HG03039 (cell line): ENCODE measurements around the gene SESN1.

ENCODE experiments used
- ATAC-seq: cut with Tn5 transposase; IDR thresholded peaks from one replicate; pipeline ENCODE4 v1.9.1; 2021; ENCODE audit warnings: mild to moderate bottlenecking, moderate library complexity; ENCODE audit not compliant: unreplicated experiment

SESN1 gene

DNA sequence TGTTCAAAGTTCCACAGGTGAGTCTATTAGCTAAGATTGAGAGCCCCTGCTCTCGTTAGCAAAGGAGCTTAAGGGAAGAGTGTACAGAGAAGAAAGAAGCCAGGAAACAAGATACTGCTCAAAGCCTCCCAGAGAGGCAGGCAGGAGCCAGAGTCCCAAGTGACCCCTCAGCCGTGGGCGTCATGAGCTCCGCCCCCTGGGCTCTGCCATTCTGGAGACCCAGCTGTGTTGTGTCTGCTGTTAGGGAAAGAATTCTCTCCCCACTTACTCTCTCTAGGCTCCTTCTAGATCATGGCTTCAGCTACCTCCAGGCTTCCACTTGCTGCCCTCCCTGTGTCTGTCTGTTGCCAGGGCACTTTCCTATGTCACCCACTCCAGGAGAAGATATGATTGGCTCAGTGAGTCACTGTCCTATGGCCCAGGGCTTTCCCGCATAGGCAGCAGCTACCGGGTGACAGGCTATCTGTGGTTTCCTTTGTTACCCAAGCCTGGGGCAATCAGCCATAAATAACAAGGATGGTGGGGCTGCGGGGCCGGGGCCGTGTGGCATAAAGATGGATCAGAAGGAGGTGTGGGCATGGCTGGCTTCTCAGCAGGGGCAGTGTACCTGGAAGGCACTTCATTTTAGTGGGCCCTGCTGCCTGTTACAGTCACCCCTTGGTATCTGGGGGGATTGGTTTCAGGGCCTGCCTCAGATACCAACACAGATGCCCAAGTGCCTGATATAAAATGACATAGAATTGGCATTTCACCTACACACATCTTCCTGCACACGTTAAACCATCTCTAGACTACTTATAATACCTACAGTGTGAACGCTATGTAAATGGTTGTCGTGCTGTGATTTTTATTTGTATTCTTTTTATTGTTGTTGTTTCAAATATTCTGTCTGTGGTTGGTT is 127.5 kb downstream of the SESN1 start:
- no peak for ATAC-seq

DNA sequence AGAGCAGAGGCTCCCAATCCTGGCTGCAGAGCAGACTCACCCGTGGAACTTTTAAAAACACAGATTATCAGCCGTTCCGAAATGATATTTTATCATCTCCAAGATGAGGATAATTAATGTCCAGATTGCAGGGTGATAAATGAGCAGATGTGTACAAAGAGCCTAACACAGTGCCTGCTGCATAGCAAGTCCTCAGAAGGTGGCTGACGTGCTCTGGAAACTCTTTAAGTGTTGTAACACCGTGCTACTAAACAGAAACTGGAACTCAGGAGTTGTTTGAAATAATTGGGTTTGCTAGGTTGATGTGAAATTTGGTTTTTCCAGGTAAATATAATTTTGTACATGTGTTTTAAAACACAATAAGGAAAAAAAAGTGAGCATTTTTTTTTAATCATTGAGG is 128.4 kb downstream of the SESN1 start:
- no peak for ATAC-seq

- ATAC-seq = no peak
Observed at GRCh38 chr6:108961985-108962384, 132.7 kb downstream of the SESN1 start.

DNA sequence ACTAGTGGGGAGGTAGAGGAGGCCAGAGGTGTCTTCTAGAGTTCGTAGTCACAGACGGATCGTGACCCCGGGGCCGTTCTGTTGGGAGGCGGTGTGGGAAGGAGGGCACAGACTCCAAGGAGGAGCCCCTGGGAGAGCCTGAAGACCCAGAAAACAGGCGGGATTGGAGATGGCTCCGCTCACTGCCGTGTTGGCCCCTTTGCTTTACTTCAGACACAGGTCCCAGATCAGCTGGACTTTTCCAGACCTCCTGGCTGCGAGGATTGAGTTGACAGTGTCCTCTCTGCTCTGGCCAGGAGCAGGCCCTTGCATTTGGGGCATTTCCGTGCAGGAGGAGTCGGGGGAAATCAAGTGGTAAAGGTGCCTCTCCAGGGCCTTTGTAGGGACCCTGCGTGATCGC is 133.6 kb downstream of the SESN1 start:
- no peak for ATAC-seq

DNA sequence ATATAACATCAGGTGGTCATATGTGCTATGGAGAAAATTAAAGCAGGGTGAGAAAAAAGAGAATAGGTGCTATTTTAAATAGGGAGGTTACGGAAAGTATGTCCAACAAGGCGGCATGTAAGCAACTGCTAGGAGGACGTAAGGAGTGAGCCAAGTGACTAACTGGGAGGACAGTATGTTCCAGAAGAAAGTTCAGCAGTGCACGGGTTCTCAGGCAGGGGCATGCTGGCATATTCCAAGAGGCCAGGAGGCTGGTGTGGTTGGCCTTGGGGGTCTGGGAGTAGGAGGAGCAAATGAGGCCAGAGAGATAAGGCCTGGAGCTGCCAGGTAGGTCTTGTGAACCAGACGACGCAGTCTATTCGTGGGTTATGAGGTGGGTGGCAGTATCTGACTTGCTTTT is 134.0 kb downstream of the SESN1 start:
- no peak for ATAC-seq

DNA sequence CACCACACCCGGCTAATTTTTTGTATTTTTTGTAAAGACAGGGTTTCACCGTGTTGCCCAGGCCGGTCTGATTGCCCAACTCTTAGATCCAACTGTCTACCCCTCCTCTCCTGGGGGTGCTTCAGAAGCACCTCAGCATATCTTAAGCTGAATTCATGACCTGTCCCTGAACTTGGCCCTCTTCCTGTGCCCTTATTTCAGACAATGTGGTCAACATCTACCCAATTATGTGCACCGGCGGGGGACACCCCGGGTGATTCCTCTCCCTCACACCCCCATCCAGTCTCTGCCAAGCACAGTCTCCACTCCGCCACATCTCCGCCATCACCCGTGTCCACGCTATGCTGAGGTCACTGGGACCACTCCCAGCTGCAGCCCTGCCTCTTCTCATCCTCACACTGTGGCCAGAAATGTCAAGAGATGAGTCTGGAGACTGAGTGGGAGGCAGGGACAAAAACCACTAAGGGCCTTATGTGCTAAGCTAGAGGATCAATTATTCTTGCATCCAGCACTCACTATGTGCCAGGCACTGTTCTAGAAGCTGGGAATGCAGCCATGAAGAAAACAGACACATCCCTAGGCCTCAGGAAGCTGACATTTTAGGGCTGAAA is 134.6 kb downstream of the SESN1 start:
- no peak for ATAC-seq

DNA sequence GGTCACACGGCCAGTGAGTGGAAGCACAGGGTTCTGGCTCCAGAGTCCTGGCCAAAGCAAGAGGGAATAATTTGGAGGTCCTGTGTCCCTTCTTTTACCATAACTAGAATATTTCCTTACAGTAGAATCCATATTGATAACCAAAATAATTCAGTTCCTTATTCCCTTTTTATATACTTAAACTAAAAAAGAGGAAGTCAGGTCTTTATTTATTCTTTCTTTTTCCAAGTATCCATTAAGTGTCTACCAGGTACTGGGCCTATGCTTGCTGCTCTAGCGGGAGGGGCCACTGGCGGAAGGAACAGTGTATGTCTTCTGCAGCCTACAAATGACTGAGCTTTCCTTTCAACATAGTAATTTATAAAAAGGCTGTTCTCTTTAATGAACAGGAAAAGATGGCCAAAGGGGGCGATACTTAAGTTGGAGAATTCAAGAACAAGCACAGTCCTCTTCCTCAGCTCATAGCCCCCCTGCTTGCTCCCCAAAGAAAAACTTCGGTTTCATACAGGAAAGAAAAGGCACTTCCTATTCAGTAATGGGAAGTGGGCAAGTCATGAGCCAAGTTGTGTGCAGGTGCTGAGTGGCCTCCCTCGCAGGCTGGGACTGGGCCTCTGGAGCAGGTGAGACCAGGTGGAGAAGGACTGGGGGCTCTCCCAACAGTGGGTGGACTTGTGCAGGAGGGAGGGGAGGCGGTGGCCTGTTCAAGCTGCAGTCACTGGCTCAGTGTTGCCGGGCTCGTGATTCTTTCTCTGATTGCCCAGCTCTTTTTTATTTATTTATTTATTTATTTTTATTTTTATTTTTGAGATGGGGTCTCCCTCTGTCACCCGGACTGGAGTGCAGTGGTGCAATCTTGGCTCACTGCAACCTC is 135.5 kb downstream of the SESN1 start:
- ATAC-seq = no peak

DNA sequence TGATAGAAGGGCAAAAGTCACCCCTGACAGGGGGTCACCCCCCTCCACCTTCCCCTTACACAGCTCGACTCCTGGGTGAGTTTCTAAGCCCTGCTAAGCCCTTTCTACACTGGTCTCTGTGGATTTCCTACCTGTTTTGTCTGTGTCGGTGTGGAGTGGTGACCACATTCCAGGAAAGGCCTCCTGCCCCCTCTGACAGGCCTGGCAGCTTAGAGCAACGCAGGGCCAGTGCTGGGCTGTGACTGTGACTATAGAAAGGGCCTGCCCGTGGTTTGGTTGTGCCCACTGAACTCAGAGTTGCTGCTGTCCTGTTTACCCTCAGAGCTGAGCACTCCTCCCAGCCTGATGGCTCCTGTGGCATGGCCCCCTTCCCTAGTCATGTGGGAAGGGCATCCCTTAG is 137.4 kb downstream of the SESN1 start:
- no peak for ATAC-seq

DNA sequence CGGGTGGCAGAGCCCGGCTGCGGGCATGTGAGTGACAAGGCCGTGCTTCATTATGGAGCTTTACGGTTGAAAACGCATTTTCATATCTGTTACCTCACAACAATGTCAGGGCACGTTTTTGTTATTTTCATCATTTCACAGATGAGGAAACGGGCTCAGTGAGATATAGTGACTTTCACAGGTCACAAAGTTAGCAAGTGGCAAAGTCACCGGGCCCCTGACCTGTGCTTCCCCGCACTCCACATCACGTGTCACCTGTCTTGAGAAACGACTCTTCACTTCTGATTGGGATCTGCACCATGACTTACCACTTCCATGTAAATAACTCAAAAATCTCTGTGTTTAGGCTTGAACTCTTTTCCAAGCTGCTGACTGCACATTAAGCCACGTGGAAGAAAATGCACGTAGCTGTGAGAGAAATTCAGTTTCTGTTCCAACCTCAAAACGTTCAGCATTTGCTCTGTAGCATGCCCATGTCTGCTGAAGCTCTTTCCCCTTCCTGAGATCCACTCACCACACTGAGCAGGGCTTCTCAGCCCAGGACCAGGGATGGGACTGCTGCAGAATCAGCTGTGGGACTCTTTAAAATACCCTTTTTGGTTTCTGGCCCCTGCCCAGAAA is 139.2 kb downstream of the SESN1 start:
- no peak for ATAC-seq

DNA sequence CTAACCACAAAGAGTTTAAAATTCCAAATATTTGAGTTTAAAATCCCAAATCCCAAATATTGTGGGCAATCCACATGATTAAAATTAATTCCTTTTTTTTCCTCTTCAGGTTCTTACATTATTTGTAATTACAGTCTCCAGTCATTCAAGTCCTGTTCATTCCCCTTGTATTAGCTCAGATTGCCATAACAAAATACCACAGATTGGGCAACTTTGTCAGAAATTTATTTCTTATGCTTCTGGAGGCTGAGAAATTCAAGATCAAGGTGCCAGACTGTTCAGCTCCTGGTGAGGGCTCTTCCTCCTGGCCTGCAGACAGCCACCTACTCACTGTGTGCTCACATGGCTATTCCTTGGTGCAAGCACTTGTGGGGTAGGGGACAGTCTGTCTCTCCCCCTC is 141.0 kb downstream of the SESN1 start:
- ATAC-seq = no peak

GRCh38 chr6:108952776-108953486 is 141.7 kb downstream of the SESN1 start:
- no peak for ATAC-seq

GRCh38 chr6:108951351-108951953 is 143.2 kb downstream of the SESN1 start:
- no peak for ATAC-seq

- ATAC-seq = no peak
Observed at GRCh38 chr6:108948181-108948661, 146.4 kb downstream of the SESN1 start.

DNA sequence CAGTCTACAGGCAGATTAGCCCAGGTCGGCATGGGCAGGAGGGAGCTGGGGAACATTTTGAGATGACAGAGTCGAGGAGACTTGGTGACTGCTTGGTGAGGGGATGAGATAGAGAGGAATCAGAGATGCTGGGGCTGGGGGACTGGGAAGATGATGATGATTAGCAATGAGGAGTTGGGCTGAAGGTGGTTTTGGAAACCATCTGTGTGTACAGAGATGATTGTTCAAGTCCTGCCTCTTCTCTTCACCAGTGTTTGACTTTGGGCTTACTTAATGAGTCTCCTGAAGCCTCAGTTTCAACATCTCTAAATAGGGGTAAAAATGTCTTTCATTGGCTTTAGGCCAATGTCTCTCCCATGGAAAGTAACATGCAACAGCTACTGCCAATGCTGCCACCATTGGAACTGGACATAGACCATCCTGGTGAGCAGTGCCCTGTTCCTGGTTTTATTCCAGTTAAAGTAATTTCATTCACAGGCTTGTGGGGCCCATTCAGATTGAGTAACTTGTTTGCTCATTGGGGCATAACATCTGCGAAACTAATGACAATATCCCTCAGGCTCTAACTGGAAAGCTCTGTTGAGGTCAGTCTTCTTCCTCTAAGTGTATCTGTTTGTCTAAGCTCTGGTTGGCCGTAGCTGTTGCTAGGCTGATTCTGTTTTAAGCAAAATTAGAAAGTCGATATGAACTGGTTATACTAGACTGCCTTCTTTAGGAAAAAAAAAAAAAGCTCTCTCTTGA is 147.4 kb downstream of the SESN1 start:
- no peak for ATAC-seq

DNA sequence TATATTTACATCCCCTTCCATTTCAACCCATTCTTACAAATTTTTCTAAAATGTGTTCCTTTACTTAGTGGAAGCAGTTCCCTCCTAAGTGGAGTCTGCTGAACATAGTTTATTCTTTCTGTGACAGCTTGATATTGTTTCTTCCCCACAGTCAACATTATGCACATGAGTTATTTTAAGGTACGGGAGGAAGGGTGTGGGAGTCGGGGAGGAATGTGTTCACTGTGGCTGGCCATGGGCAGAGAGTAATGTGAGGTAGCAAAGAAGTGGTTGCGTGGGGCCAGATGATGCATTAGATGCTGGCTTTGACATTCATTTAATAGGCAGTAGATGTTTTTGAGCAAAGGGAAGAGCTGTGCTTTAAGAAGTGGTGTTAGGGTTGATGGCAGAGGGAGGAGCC is 148.0 kb downstream of the SESN1 start:
- ATAC-seq = no peak

DNA sequence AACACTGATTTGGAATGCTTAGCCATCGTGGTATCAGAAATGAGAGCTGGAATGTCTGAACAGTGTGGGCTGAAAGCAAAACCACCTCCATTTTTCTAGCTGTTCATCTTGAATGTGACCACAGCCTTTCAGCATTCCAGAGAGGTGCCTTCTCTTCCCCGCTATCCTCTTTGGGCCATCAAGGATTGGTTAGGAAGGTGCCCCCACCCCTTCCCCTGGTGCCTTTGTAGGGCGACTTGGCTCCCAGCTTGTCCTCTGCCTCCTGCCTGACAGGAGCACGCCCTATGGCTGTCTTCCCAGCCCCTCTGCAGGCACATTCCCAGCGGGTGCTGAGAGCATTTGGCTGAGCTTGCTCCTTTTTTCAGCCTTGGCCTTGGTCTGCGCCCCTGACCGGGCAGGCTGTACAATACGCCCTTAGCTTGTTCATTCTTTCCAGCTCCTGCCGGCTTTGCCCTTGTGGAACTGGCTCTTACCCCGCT is 148.9 kb downstream of the SESN1 start:
- ATAC-seq = no peak

- ATAC-seq = no peak
Observed at GRCh38 chr6:108944707-108945680, 149.7 kb downstream of the SESN1 start.

DNA sequence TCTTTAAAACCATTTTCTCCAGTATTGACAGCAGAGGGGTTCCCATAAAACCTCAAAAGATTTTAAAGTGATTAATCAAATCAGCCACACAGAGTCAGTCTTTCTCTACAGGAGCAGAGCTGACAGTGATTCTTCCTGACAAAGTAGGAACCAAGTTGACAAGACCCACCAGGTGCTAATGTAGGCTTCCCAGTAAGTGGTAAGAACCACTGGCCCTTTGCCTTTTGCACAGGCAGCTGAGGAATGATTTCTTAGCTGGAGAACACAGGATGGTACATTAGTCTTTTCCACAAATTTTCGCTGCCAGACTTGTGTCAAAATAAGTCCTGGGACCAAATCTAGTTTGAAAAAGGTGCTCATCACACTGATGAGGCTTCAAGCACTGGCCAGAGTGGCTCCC is 150.6 kb downstream of the SESN1 start:
- no peak for ATAC-seq
